ENCODE measurements around the gene ZNF513. TPM values are rescaled to one million over a fixed set of nuclear protein-coding genes. Genes with fewer than 3 reads are reported as not detected.

The ZNF513 gene
- total and polyA plus RNA-seq, 4 experiments from 2014 or later: 3.7 to 20.1 (median 12.0) TPM

GRCh38 chr2:27421660-27422250, 41.2 kb upstream of the ZNF513 start:
- intact Hi-C loops (cut with micrococcal nuclease): no loop called here
- POLR2A ChIA-PET (ENCODE audit: partially characterized antibody): no interaction called here

GRCh38 chr2:27420996-27421395, 40.5 kb upstream of the ZNF513 start:
- Histone ChIP-seq H3K4me1 (ENCODE audit: insufficient read depth, low read length) (no peaks in the 10 kb centered on the region), H3K4me3 (ENCODE audit: low read length in 2 of 2) (no peak overlapping the region), H3K27ac (ENCODE audit: low read depth, low read length) (no peak overlapping the region), H3K9me3 (ENCODE audit: control insufficient read depth in 1 of 2, low read length in 2 of 2) (no peaks in the 10 kb centered on the region), H3K27me3 (ENCODE audit: insufficient read depth, low read length) (no peaks in the 10 kb centered on the region), H3K36me3 (ENCODE audit: insufficient read depth, low read length) (no peaks in the 10 kb centered on the region)
- no peak for DNase-seq
- Mint-ChIP-seq H3K4me1 (no peaks in the 10 kb centered on the region), H3K9me3 (no peaks in the 10 kb centered on the region), H3K4me3 (no peak overlapping the region), H3K36me3 (no peaks in the 10 kb centered on the region), H3K27me3 (no peaks in the 10 kb centered on the region), H3K27ac (no peak overlapping the region)
- CTCF ChIA-PET (ENCODE audit: partially characterized antibody): no interaction called here
- POLR2A ChIA-PET (ENCODE audit: partially characterized antibody): no interaction called here
- intact Hi-C loops (cut with micrococcal nuclease): no loop called here

More at GRCh38 chr2:27421660-27422250, 41.2 kb upstream of the ZNF513 start:
- no peaks in the 10 kb centered on the region for H3K9me3 Mint-ChIP-seq
- no peaks in the 10 kb centered on the region for H3K4me1 Mint-ChIP-seq
- Histone ChIP-seq H3K4me1 (ENCODE audit: insufficient read depth, low read length) (no peaks in the 10 kb centered on the region), H3K36me3 (ENCODE audit: insufficient read depth, low read length) (no peaks in the 10 kb centered on the region), H3K27me3 (ENCODE audit: insufficient read depth, low read length) (no peaks in the 10 kb centered on the region), H3K27ac (ENCODE audit: low read depth, low read length) (no peak overlapping the region), H3K9me3 (ENCODE audit: control insufficient read depth in 1 of 2, low read length in 2 of 2) (no peaks in the 10 kb centered on the region), H3K4me3 (ENCODE audit: low read length in 2 of 2) (no peak overlapping the region)
- no peaks in the 10 kb centered on the region for H3K36me3 Mint-ChIP-seq
- H3K27me3 Mint-ChIP-seq: no peaks in the 10 kb centered on the region
- DNase-seq: peak in 1 of 5 donors; percentile 22
- CTCF ChIA-PET (ENCODE audit: partially characterized antibody): no interaction called here
- no peak overlapping the region for H3K4me3 Mint-ChIP-seq
- no peak overlapping the region for H3K27ac Mint-ChIP-seq

- H3K36me3 Mint-ChIP-seq: no peaks in the 10 kb centered on the region
- intact Hi-C loops (cut with micrococcal nuclease): no loop called here
Measured at GRCh38 chr2:27416151-27416550, 35.6 kb upstream of the ZNF513 start.

GRCh38 chr2:27412419-27413152, 32.1 kb upstream of the ZNF513 start:
- Histone ChIP-seq H3K36me3 (ENCODE audit: insufficient read depth, low read length) (no peaks in the 10 kb centered on the region), H3K4me3 (ENCODE audit: low read length in 2 of 2) (no peak overlapping the region), H3K27me3 (ENCODE audit: insufficient read depth, low read length) (no peaks in the 10 kb centered on the region), H3K27ac (ENCODE audit: low read depth, low read length) (no peak overlapping the region), H3K4me1 (ENCODE audit: insufficient read depth, low read length) (peaks cover 18% of the 10 kb centered on the region), H3K9me3 (ENCODE audit: control insufficient read depth in 1 of 2, low read length in 2 of 2) (no peaks in the 10 kb centered on the region)
- peak overlapping the region in 2 of 7 donors; percentile 14 to 62 for H3K27ac Mint-ChIP-seq
- peaks cover 14 to 25% (median 18%) of the 10 kb centered on the region in 4 donors for H3K4me1 Mint-ChIP-seq
- ChIA-PET POLR2A (ENCODE audit: partially characterized antibody) (no interaction called here), CTCF (ENCODE audit: partially characterized antibody) (no interaction called here)
- no peak for DNase-seq
- intact Hi-C loops (cut with micrococcal nuclease): no loop called here
- peaks cover 1 to 2% of the 10 kb centered on the region in 2 donors for H3K27me3 Mint-ChIP-seq
- H3K9me3 Mint-ChIP-seq: no peaks in the 10 kb centered on the region
- H3K36me3 Mint-ChIP-seq: peaks cover 0 to 7% of the 10 kb centered on the region in 2 donors
- H3K4me3 Mint-ChIP-seq: no peak overlapping the region

More at GRCh38 chr2:27416151-27416550, 35.6 kb upstream of the ZNF513 start:
- H3K9me3 Mint-ChIP-seq: no peaks in the 10 kb centered on the region
- H3K27me3 ChIP-seq (ENCODE audit: insufficient read depth, low read length): no peaks in the 10 kb centered on the region
- H3K4me3 ChIP-seq (ENCODE audit: low read length in 2 of 2): no peak overlapping the region
- H3K4me1 ChIP-seq (ENCODE audit: insufficient read depth, low read length): no peaks in the 10 kb centered on the region
- CTCF ChIA-PET (ENCODE audit: partially characterized antibody): no interaction called here
- POLR2A ChIA-PET (ENCODE audit: partially characterized antibody): no interaction called here
- H3K27ac ChIP-seq (ENCODE audit: low read depth, low read length): no peak overlapping the region
- DNase-seq: no peak
- peak overlapping the region in 1 of 7 donors; percentile 75 for H3K27ac Mint-ChIP-seq
- no peaks in the 10 kb centered on the region for H3K36me3 ChIP-seq (ENCODE audit: insufficient read depth, low read length)
- no peaks in the 10 kb centered on the region for H3K9me3 ChIP-seq (ENCODE audit: control insufficient read depth in 1 of 2, low read length in 2 of 2)
- no peak overlapping the region for H3K4me3 Mint-ChIP-seq
- peaks cover 0 to 4% (median 4%) of the 10 kb centered on the region in 4 donors for H3K4me1 Mint-ChIP-seq
- peaks cover 1 to 2% of the 10 kb centered on the region in 2 donors for H3K27me3 Mint-ChIP-seq

GRCh38 chr2:27409321-27410073, 29.0 kb upstream of the ZNF513 start, which contains the start of gene PPM1G:
Gene PPM1G, minus strand, starts transcription at chr2:27409591. Its CDS starts 169 bp downstream, at chr2:27409422.
- Histone ChIP-seq H3K4me3 (ENCODE audit: low read length in 2 of 2) (peak within 1 kb of the TSS; percentile 61 to 92), H3K27ac (ENCODE audit: low read depth, low read length) (peak within 1 kb of the TSS; percentile 85), H3K36me3 (ENCODE audit: insufficient read depth, low read length) (no peaks in the 10 kb centered on the region), H3K9me3 (ENCODE audit: control insufficient read depth in 1 of 2, low read length in 2 of 2) (no peaks in the 10 kb centered on the region), H3K27me3 (ENCODE audit: insufficient read depth, low read length) (no peaks in the 10 kb centered on the region), H3K4me1 (ENCODE audit: insufficient read depth, low read length) (peaks cover 36% of the 10 kb centered on the region)
- H3K4me3 Mint-ChIP-seq: peak within 1 kb of the TSS; percentile 87 to 94 (median 90)
- no peaks in the 10 kb centered on the region for H3K9me3 Mint-ChIP-seq
- peaks cover 4 to 10% of the 10 kb centered on the region in 2 donors for H3K36me3 Mint-ChIP-seq
- H3K27me3 Mint-ChIP-seq: peaks cover 1 to 2% of the 10 kb centered on the region in 2 donors
- peak within 1 kb of the TSS; percentile 91 to 99 (median 96) for H3K27ac Mint-ChIP-seq
- ChIA-PET CTCF (ENCODE audit: partially characterized antibody) (interaction anchor here (1.2 to 2.0 kb wide), 4 partner anchors 18 to 39 kb away, joined by 4 to 11 read pairs (median 8); partner anchors contain the start of genes EIF2B4 and SNX17), POLR2A (ENCODE audit: partially characterized antibody) (interaction anchor here (0.8 to 5.0 kb wide), 19 partner anchors 9 to 338 kb away, joined by 3 to 82 read pairs (median 7); partner anchors contain the start of genes CCDC121, EIF2B4, GPN1 and GTF3C2)
- intact Hi-C loops (cut with micrococcal nuclease): loop anchor here (1.0 to 10.0 kb wide), 6 partner anchors 19 to 195 kb away; partner anchors contain the start of genes ATRAID, CAD, EIF2B4 and GTF3C2
- DNase-seq: peak; percentile 94 to 95 (median 94)
- H3K4me1 Mint-ChIP-seq: peaks cover 25 to 47% (median 34%) of the 10 kb centered on the region in 4 donors

- H3K27me3 ChIP-seq (ENCODE audit: insufficient read depth, low read length): no peaks in the 10 kb centered on the region
- peak in 1 of 5 donors; percentile 7 for DNase-seq
- ChIA-PET POLR2A (ENCODE audit: partially characterized antibody) (interaction anchor here (1.0 to 5.0 kb wide), 16 partner anchors 8 to 337 kb away, joined by 3 to 82 read pairs (median 8); partner anchors contain the start of genes CCDC121, EIF2B4, GPN1 and GTF3C2), CTCF (ENCODE audit: partially characterized antibody) (interaction anchor here (1.8 to 2.0 kb wide), 2 partner anchors 21 to 39 kb away, joined by 10 to 11 read pairs; partner anchors contain the start of genes EIF2B4 and SNX17)
- Mint-ChIP-seq H3K4me1 (peaks cover 26 to 49% (median 38%) of the 10 kb centered on the region in 4 donors), H3K9me3 (no peaks in the 10 kb centered on the region), H3K27ac (peak overlapping the region; percentile 77 to 94 (median 90)), H3K27me3 (peaks cover 1 to 2% of the 10 kb centered on the region in 2 donors), H3K4me3 (peak overlapping the region; percentile 81 to 91 (median 87)), H3K36me3 (peaks cover 4 to 10% of the 10 kb centered on the region in 2 donors)
- peak overlapping the region; percentile 85 for H3K27ac ChIP-seq (ENCODE audit: low read depth, low read length)
- intact Hi-C loops (cut with micrococcal nuclease): loop anchor here (1.0 to 10.0 kb wide), 6 partner anchors 20 to 194 kb away; partner anchors contain the start of genes ATRAID, CAD, EIF2B4 and GTF3C2
- H3K4me1 ChIP-seq (ENCODE audit: insufficient read depth, low read length): peaks cover 36% of the 10 kb centered on the region
- H3K36me3 ChIP-seq (ENCODE audit: insufficient read depth, low read length): no peaks in the 10 kb centered on the region
- H3K9me3 ChIP-seq (ENCODE audit: control insufficient read depth in 1 of 2, low read length in 2 of 2): no peaks in the 10 kb centered on the region
- peak overlapping the region; percentile 61 to 92 for H3K4me3 ChIP-seq (ENCODE audit: low read length in 2 of 2)
Measured at GRCh38 chr2:27408601-27409320, 28.2 kb upstream of the ZNF513 start.
